ENCODE data around the gene SULF2.

DNA sequence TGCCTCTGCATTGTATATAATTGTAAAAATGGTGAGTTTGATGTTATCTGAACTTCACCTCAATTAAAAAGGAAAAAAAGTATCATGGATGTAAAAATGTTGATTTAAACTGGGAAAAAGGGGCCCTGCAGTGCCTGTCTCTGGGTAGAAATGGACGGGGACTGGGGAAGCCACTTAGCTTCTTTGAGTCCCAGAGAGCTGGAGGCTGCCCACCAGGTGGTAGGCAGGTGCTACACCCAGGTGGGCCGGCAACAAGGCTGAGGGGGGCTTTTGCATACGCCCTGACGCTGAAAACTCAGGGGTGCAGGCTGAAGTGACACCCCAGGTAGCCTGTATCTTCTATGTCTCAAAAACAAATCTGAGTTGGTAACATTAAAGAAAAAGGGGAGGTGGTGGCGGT is 118.2 kb downstream of the SULF2 start:
- TF ChIP-seq CEBPB (IDR thresholded peaks at IDR 0.05) (no peak), TAF1 (IDR thresholded peaks at IDR 0.05; ENCODE audit: low read depth) (no peak), FOXM1 (IDR thresholded peaks at IDR 0.05; ENCODE audit: borderline replicate concordance, low read depth) (no peak), TCF12 (IDR thresholded peaks at IDR 0.05; ENCODE audit: low read depth) (no peak), REST (IDR thresholded peaks at IDR 0.05; ENCODE audit: low read depth) (no peak), ZBTB7A (IDR thresholded peaks at IDR 0.05; ENCODE audit: low read depth) (no peak), EP300 (IDR thresholded peaks at IDR 0.05; ENCODE audit: borderline replicate concordance) (no peak)
